DOHH2 (cell line): ENCODE data around the gene KRT9.
"Not testable (repeated sequence)": the region's sequence is repeated elsewhere in the genome, so short reads cannot be mapped to it uniquely, and the experiment has no call there.

Source experiments
- H3F3A ChIP-seq: fragments of 200-600 bp; sonication (generic), shearing (Covaris generic); 2 replicates; pipeline ENCODE4 v1.6.0; 2016; ENCODE audit warnings: antibody characterized with exemption, mild to moderate bottlenecking; ENCODE audit not compliant: control insufficient read depth, insufficient read depth
- H3K27ac ChIP-seq: fragments of 200-600 bp; sonication (generic); 2 replicates; pipeline ENCODE4 v1.5.1; 2014; ENCODE audit warnings: low read depth, mild to moderate bottlenecking, low read length, moderate library complexity
- H3K27me3 ChIP-seq: fragments of 200-600 bp; sonication (generic); 2 replicates; pipeline ENCODE4 v1.6.1; 2014; ENCODE audit warnings: mild to moderate bottlenecking, low read length, mixed read lengths; ENCODE audit not compliant: control insufficient read depth
- H3K36me3 ChIP-seq: fragments of 200-600 bp; sonication (generic); 2 replicates; pipeline ENCODE4 v1.6.1; 2014; ENCODE audit warnings: mild to moderate bottlenecking, low read length, moderate library complexity, mixed read lengths; ENCODE audit not compliant: control insufficient read depth
- H3K4me1 ChIP-seq: fragments of 200-600 bp; sonication (generic); 2 replicates; pipeline ENCODE4 v1.6.1; 2014; ENCODE audit warnings: mild to moderate bottlenecking, low read length, mixed read lengths; ENCODE audit not compliant: control insufficient read depth
- H3K4me2 ChIP-seq: fragments of 200-600 bp; sonication (generic); 2 replicates; pipeline ENCODE4 v1.6.0; 2014; ENCODE audit warnings: mild to moderate bottlenecking, low read length, moderate library complexity
- H3K4me3 ChIP-seq: fragments of 200-600 bp; sonication (generic); 2 replicates; pipeline ENCODE4 v1.5.1; 2014; ENCODE audit warnings: mild to moderate bottlenecking, low read length, mixed read lengths
- H3K79me2 ChIP-seq: fragments of 200-600 bp; sonication (generic); 2 replicates; pipeline ENCODE4 v1.6.1; 2014; ENCODE audit warnings: mild to moderate bottlenecking, low read length, mixed read lengths; ENCODE audit not compliant: control insufficient read depth
- H3K9me2 ChIP-seq: fragments of 200-600 bp; sonication (generic); replicated peaks from 2 replicates; pipeline ENCODE4 v1.6.1; 2014; ENCODE audit warnings: mild to moderate bottlenecking, low read length, mixed read lengths; ENCODE audit not compliant: control insufficient read depth
- H3K9me3 ChIP-seq: fragments of 200-600 bp; sonication (generic); 2 replicates; pipeline ENCODE4 v1.6.1; 2014; ENCODE audit warnings: antibody characterized with exemption, low read length, mixed read lengths; ENCODE audit not compliant: control insufficient read depth, insufficient read depth
- H4K20me1 ChIP-seq: fragments of 200-600 bp; sonication (generic); 2 replicates; pipeline ENCODE4 v1.6.0; 2014; ENCODE audit warnings: low read depth, mild to moderate bottlenecking, antibody characterized with exemption, low read length, moderate library complexity; ENCODE audit not compliant: control insufficient read depth, insufficient read depth
- CTCF ChIP-seq: fragments of 200-600 bp; sonication (generic); IDR thresholded peaks from one replicate; pipeline ENCODE4 v1.5.1; 2014; ENCODE audit warnings: antibody characterized with exemption, mild to moderate bottlenecking, low read depth, low read length; ENCODE audit not compliant: poor library complexity, severe bottlenecking
- EZH2phosphoT487 ChIP-seq: fragments of 200-600 bp; sonication (generic); IDR thresholded peaks from 2 replicates; pipeline ENCODE4 v1.6.1; 2017; ENCODE audit warnings: borderline replicate concordance, mild to moderate bottlenecking, antibody characterized with exemption, low read length, moderate library complexity, mixed read lengths

Gene KRT9

GRCh38 chr17:41617136-41617535 lies 45.3 kb upstream of the KRT9 start:
- Histone ChIP-seq H3K9me2 (no peaks in the 10 kb centered on the region), H3K27ac (no peak overlapping the region), H3K79me2 (no peaks in the 10 kb centered on the region), H3K27me3 (no peaks in the 10 kb centered on the region), H4K20me1 (no peaks in the 10 kb centered on the region), H3K36me3 (no peaks in the 10 kb centered on the region), H3F3A (no peaks in the 10 kb centered on the region), H3K4me3 (no peak overlapping the region), H3K9me3 (no peaks in the 10 kb centered on the region), H3K4me1 (no peaks in the 10 kb centered on the region), H3K4me2 (no peak overlapping the region)
- TF ChIP-seq EZH2phosphoT487 (no peak), CTCF (no peak)

- H3K4me3 ChIP-seq, H3K4me2 ChIP-seq, H3K4me1 ChIP-seq, H3K27me3 ChIP-seq, H3K36me3 ChIP-seq, H3F3A ChIP-seq, H3K27ac ChIP-seq, H3K9me3 ChIP-seq, H3K9me2 ChIP-seq, H3K79me2 ChIP-seq, H4K20me1 ChIP-seq: not testable (repeated sequence)
These were observed 44.6 kb upstream of the KRT9 start for GRCh38 chr17:41616486-41616885.

GRCh38 chr17:41615454-41615853 lies 43.6 kb upstream of the KRT9 start:
- Histone ChIP-seq H3K9me3 (no peaks in the 10 kb centered on the region), H3K4me1 (no peaks in the 10 kb centered on the region), H3K79me2 (no peaks in the 10 kb centered on the region), H3K27me3 (no peaks in the 10 kb centered on the region), H3K36me3 (no peaks in the 10 kb centered on the region), H3F3A (no peaks in the 10 kb centered on the region), H3K4me3 (no peak overlapping the region), H3K4me2 (no peak overlapping the region), H4K20me1 (no peaks in the 10 kb centered on the region), H3K9me2 (no peaks in the 10 kb centered on the region), H3K27ac (no peak overlapping the region)
- TF ChIP-seq CTCF = no peak
- TF ChIP-seq EZH2phosphoT487 = no peak

GRCh38 chr17:41614767-41615166 lies 42.9 kb upstream of the KRT9 start:
- H3K4me1 ChIP-seq, H3K9me2 ChIP-seq, H3F3A ChIP-seq, H3K9me3 ChIP-seq, H3K27me3 ChIP-seq, H3K4me3 ChIP-seq, H3K27ac ChIP-seq, H3K4me2 ChIP-seq, H3K79me2 ChIP-seq, H4K20me1 ChIP-seq, H3K36me3 ChIP-seq: not testable (repeated sequence)
